HG03460 (cell line): ENCODE results near the gene DUSP2.

Experiments
- ATAC-seq: cut with Tn5 transposase; IDR thresholded peaks from one replicate; pipeline ENCODE4 v1.9.1; 2021; ENCODE audit not compliant: unreplicated experiment

The DUSP2 gene

GRCh38 chr2:96116424-96116878 lies 28.8 kb downstream of the DUSP2 start, which contains the start of gene ADRA2B:
ADRA2B (minus strand) TSS chr2:96116571; CDS start chr2:96116149, 422 bp downstream.
- ATAC-seq = peak; percentile 24

GRCh38 chr2:96115631-96116423 lies 29.4 kb downstream of the DUSP2 start:
- no peak for ATAC-seq

GRCh38 chr2:96114903-96115581 lies 30.2 kb downstream of the DUSP2 start:
- no peak for ATAC-seq

GRCh38 chr2:96114546-96114902 lies 30.7 kb downstream of the DUSP2 start:
- ATAC-seq = no peak

GRCh38 chr2:96113951-96114350 lies 31.3 kb downstream of the DUSP2 start:
- ATAC-seq = no peak

- ATAC-seq = no peak
Measured at GRCh38 chr2:96113367-96113677, 31.9 kb downstream of the DUSP2 start.

- no peak for ATAC-seq
Measured at GRCh38 chr2:96112501-96113366, 32.5 kb downstream of the DUSP2 start.

- no peak for ATAC-seq
Measured at GRCh38 chr2:96111823-96112500, 33.3 kb downstream of the DUSP2 start.

GRCh38 chr2:96111257-96111640 lies 34.0 kb downstream of the DUSP2 start:
- no peak for ATAC-seq

GRCh38 chr2:96110621-96111256 lies 34.5 kb downstream of the DUSP2 start:
- ATAC-seq = no peak

- no peak for ATAC-seq
Measured at GRCh38 chr2:96109931-96110511, 35.2 kb downstream of the DUSP2 start.

GRCh38 chr2:96109361-96109680 lies 35.9 kb downstream of the DUSP2 start:
- ATAC-seq = no peak

GRCh38 chr2:96108541-96109360 lies 36.5 kb downstream of the DUSP2 start:
- no peak for ATAC-seq

- no peak for ATAC-seq
Measured at GRCh38 chr2:96108151-96108540, 37.1 kb downstream of the DUSP2 start.

- ATAC-seq = no peak
Measured at GRCh38 chr2:96107708-96108065, 37.6 kb downstream of the DUSP2 start.

- ATAC-seq = no peak
Measured at GRCh38 chr2:96106991-96107707, 38.1 kb downstream of the DUSP2 start.

GRCh38 chr2:96105994-96106715 lies 39.1 kb downstream of the DUSP2 start:
- no peak for ATAC-seq

GRCh38 chr2:96105152-96105915 lies 39.9 kb downstream of the DUSP2 start:
- ATAC-seq = no peak
